GM19043 (cell line): ENCODE results near the gene C7orf57.
A peak's percentile ranks its signal among the peaks of the same experiment; 100 is the strongest.

ENCODE experiments used
- ATAC-seq: cut with Tn5 transposase; IDR thresholded peaks from one replicate; pipeline ENCODE4 v1.9.1; 2021; ENCODE audit warnings: low read depth; ENCODE audit not compliant: unreplicated experiment

C7orf57 gene

DNA sequence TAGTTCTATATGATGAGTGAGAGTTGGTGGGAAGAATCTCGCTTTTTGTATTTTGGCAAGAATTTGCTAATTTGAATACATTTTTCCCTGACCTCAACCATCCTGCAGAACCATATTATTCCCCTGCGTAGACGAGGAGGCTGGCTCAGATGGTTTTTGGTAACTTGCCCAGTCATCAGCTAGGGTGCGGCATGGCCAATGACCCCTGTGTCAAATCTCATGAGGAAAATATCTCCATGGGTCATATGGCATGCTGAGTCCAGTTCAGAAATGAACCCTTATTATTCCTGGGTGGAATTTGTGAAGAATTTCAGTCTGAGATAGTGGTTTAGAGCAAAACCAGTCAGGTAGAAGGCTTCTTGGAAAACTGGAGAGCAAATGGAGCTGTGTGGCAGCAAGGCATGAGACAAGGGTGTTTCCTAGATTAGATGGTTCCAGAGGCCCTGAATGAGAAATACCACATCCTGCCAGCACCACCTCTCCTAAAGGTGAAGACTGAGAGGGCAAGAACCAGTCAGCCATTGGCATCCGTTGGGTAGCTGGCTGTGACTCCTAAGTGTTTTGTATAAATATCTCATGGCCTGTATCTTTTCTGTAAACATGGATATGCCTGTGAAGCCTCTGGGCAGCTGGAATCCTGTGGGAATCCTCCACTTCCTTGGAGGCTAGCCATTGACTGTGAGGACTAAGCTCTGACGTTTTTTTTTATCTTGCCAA is 47.9 kb downstream of the C7orf57 start:
- ATAC-seq, result no peak

- peak; percentile 57 for ATAC-seq
These were observed 49.5 kb downstream of the C7orf57 start for GRCh38 chr7:48084727-48085432.

- no peak for ATAC-seq
These were observed 50.1 kb downstream of the C7orf57 start for GRCh38 chr7:48085433-48085791.

DNA sequence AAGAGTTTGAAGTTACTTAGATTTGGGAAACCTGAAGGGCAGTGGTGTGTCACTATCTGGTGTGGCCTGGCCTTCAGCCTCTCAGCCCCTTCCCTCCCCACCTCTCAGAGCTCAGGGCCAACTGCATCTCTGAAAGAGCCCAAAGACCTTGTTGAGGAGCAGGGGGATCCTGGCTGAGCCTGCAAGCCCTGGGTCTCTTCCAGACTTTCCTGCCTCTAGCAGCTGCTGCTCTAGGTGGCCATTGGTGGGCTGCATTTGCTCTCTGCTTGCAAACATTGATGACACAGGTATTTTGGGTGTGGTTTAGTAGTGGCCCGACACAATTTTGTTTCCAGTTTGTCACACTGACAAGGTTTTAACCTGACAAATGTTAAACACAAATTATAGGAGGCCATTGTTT is 50.6 kb downstream of the C7orf57 start:
- ATAC-seq, result no peak

DNA sequence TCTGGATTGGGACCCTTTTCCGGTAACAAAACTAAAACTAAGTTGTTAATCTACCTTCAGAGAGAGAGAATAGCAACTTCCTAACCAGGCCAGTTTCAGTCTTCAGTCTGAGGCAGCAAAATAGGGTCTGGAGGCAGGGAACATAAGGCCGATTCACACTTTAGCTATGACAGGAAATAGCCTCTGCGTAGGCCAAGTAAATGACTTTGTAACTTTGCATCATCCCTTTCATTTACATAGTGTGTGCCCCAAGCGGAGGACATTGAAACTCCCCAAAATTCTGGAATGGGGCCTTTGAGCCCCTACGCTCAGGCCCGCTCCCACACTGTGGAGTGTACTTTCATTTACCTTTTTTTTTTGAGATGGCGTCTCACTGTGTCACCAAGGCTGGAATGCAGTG is 52.0 kb downstream of the C7orf57 start:
- peak; percentile 18 for ATAC-seq

DNA sequence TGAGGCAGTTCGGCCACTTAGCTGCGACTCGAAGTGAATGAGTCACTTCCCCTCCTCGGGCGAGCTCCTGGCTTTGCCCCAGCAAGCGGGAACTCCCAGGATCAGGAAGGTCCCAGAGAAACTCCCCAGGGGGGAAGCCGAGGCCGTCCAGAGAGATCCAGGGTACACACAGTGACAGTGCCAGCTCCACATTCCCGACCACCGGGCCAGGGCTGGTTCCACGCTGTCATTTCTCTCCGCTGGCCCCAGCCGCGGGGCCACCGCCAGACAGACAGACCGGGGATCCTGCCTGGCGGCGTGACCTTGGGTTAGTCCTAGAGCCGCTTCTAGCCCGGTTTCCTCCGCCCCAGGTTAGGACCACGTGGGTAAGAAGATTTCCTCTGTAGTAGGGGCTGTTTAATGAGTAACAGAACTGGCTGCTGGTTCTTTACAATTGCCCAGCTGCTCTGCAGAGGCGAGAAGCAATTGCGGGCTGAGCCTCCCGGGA is 53.3 kb downstream of the C7orf57 start:
- peak; percentile 47 for ATAC-seq

DNA sequence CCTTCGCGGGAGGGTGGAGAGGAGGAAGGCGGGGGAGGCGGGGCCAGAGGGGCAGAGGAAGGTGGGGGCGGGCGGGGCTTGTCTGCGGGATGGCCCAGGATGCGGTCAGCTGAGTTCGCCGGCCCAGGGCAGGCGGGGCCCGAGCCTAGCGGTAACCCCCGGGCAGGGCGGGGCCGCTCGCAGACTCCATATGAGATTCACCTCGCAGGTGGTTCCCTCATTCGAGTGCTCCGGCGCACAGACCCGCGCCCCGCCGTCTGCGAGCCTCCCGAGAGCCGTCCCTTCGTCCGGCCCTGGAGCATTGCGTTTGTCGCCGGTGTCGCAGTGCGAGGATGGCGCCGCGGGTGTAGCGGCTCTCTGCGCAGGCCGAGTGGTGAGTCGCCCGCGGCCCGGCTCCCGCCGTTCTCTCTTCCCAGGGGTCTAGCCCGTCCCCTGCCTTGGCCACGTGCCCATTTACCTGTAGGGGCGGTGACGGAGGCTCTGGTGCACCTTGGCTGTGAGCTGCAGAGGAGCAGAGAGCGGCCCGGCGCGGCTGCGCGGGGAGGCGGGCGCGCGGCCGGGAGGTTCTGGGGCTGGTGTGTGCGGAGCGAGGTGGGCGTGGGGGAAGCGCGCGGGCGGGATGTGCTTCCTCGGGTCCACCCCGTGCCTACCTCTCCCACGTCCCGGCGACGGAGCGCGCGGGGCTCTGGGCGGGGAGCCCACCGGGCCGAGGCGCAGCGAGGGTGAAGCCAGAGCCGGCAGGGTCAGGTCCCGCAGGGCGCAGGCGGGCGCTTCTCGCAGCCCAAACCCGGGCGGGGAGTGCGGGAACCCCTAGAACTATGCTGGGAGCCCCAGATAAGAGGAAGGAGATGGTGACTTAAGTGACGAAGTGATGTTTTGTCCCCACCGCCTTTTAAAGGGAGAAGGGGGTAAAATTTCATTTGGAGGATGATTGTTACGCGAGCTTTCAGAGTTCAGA is 54.0 kb downstream of the C7orf57 start, which contains the start of gene UPP1:
Gene UPP1, plus strand, starts transcription at position 220 of the 958 bp plus-strand sequence. CDS start 5,519 bp downstream, outside the sequence.
- peak; percentile 42 for ATAC-seq

DNA sequence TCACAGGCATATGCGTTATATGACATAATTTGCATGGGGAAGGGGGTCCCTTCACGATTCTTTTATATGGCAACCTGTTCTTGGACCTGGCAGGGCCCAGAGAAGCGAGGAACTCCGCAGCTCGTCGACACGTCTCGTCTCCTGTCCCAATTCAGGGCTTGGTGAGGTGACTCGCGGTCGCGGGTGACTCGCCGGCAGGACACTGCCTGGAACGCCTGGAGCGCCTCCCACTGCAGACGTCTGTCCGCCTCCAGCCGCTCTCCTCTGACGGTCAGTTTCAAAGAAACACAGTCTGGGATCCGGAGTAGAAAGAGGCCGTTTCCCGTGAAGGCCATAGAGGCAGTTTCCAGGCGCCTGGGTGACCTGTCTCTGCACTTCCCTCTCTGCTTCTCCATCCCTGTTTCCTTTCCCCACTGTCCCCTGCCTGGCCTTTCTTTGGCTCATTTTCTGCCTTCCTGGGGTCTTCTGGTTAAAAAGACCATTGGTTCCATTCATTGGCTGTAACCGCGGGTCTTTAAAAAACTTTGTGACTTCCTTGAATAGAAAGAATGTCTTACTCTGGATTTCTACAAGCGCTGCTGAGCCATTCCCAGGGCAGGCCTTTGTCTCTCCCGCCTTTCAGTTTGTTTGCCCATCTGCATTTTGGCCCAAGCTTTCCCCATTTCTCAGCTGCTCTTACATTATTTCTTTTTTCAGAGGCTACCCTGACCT is 54.9 kb downstream of the C7orf57 start:
- ATAC-seq, result no peak

GRCh38 chr7:48091506-48092433 is 56.4 kb downstream of the C7orf57 start:
- ATAC-seq, result no peak

- ATAC-seq, result no peak
These were observed 59.5 kb downstream of the C7orf57 start for GRCh38 chr7:48094861-48095293.

- ATAC-seq, result no peak
These were observed 60.9 kb downstream of the C7orf57 start for GRCh38 chr7:48096273-48096672.

GRCh38 chr7:48097521-48098231 is 62.3 kb downstream of the C7orf57 start:
- ATAC-seq, result no peak

GRCh38 chr7:48098846-48099245 is 63.5 kb downstream of the C7orf57 start:
- no peak for ATAC-seq

DNA sequence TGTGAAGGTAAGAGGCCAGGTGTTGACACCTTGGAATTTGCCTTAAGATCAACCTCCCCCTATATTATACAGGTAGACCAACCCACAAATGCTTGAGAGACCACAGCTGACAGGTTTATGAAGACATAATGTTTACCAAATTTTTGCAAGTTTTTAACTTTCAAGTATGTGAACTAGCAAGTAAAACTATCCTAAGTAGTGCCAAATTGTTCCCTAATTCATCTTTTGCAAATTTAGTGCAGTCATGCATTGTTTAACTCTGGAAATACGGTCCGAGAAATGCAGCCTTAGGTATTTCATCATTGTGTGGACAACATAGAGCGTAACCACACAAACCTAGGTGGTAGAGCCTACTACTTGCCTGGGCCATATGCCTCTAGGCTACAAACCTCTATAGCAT is 64.4 kb downstream of the C7orf57 start:
- no peak for ATAC-seq

DNA sequence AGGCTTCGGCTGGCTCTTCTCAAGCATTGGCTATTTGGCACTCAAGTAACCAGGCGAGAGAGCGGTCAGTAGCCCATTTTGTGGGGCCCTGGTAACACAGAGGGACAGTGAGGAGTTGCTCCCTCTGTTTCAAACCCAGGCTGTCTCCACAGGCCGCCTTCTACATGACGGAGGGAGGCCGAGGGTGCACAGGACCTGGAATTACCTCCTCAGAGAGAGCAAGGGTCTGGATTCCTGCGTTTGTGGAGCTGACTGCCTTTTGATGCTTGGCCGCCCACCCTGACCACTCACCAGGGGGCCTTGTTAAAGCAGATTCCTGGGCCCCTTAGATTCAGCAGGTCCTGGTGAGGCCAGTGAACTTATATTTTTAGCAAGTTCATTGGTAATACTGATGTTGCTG is 66.0 kb downstream of the C7orf57 start:
- ATAC-seq, result no peak

- ATAC-seq, result no peak
These were observed 66.6 kb downstream of the C7orf57 start for GRCh38 chr7:48101968-48102367.

GRCh38 chr7:48102530-48102929 is 67.2 kb downstream of the C7orf57 start:
- ATAC-seq, result no peak

DNA sequence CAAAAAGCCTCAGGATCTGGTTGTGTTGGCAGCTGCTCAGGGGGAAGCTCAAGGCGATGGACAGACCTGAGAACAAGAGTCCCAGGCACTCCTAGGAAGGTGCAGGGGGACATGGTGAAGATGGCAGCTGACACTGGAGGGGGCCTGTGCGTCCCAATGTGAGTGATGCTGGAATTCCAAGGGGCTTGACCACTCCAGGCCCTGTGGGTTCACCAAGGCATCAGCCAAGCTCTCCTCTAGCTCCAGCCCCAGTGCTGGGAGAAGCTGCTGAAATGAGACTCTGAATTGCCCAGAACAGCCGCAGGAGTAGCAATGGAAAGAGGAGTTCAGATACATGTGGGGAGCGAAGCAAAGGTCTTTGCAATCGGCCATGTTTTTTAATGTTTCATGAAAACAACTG is 69.7 kb downstream of the C7orf57 start:
- no peak for ATAC-seq
